CD4-positive, alpha-beta T cell treated with Interleukin-1 beta for 1 hour (primary cell): Measurements from ENCODE around the gene SERINC4.

Experiments used
- DNase-seq, 2 donors: peaks; one replicate each; pipeline ENCODE4 v3.0.0-alpha.2; 2020 to 2022

The SERINC4 gene

DNA sequence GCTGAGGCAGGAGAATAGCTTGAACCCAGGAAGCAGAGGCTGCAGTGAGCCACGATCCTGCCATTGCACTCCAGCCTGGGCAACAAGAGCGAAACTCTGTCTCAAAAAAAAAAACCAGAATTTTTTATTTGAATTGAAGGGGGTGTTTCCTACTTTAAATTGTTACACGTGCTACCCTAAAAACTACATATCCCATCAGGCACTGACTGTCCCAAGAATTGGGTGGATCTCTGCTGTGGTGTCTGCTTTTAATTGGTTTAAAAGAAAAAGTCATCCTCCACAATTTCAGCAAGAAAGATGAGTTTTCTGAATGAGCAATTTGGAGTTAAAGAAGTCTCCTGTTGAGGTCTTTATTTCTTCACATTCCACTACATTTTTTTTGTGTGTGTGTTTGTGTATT is 51.6 kb downstream of the SERINC4 start:
- DNase-seq, result peak in 1 of 2 donors; percentile 58

DNA sequence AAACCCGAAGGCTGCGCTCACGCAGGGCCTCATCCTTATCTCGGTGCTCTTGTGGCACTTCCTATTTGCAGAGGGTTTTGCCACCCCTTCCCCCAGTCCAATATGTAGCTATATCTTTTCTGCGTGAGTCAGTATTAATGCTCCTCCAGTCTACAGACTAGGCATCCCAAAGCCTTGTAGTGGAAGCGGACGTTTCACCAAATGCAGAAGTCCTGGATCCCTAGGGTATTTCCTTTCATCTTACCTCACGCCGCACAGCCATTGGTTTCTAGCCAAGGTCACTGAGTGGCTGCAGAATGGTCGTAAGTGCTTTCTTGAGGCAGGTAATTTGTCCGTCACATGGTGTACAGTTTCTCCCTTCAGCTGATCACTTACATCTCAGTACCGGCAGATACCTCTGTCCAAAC is 53.1 kb downstream of the SERINC4 start:
- peak; percentile 44 to 54 for DNase-seq

GRCh38 chr15:43746245-43746902 is 53.6 kb downstream of the SERINC4 start, which contains the start of gene PDIA3:
TSS of gene PDIA3 (plus strand) at chr15:43746438. CDS start at chr15:43746540, 102 bp downstream.
- peak; percentile 89 to 91 for DNase-seq
